ENCODE measurements around the gene SLC9A5.

DNA sequence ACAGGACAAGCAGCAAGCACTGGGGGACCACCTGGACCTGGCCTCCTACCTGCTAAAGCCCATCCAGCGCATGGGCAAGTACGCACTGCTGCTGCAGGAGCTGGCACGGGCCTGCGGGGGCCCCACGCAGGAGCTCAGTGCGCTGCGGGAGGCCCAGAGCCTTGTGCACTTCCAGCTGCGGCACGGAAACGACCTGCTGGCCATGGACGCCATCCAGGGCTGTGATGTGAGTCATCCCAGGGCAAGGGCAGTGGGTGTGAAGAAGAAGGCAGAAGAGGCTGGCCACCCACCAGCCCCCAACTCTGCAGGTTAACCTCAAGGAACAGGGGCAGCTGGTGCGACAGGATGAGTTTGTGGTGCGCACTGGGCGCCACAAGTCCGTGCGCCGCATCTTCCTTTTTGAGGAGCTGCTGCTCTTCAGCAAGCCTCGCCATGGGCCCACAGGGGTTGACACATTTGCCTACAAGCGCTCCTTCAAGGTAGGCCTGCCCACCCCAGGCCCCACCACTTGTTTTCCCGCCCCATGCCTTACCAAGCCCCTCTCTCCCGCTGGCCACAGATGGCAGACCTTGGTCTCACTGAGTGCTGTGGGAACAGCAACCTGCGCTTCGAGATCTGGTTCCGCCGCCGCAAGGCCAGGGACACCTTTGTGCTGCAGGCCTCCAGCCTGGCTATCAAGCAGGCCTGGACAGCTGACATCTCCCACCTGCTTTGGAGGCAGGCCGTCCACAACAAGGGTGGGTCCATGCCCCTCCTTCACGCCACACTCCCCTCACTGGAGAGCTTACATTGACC, 37.9 kb downstream of the SLC9A5 start:
- no peak for TF ChIP-seq NFE2L2 (conservative IDR thresholded peaks at IDR 0.05; ENCODE audit: low read length)
- TF ChIP-seq MAFK (IDR thresholded peaks at IDR 0.05; ENCODE audit: partially characterized antibody), result no peak
- TF ChIP-seq, protein P1, sequence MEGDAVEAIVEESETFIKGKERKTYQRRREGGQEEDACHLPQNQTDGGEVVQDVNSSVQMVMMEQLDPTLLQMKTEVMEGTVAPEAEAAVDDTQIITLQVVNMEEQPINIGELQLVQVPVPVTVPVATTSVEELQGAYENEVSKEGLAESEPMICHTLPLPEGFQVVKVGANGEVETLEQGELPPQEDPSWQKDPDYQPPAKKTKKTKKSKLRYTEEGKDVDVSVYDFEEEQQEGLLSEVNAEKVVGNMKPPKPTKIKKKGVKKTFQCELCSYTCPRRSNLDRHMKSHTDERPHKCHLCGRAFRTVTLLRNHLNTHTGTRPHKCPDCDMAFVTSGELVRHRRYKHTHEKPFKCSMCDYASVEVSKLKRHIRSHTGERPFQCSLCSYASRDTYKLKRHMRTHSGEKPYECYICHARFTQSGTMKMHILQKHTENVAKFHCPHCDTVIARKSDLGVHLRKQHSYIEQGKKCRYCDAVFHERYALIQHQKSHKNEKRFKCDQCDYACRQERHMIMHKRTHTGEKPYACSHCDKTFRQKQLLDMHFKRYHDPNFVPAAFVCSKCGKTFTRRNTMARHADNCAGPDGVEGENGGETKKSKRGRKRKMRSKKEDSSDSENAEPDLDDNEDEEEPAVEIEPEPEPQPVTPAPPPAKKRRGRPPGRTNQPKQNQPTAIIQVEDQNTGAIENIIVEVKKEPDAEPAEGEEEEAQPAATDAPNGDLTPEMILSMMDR (IDR thresholded peaks at IDR 0.05), result no peak
- no peak for TF ChIP-seq SREBF2 (IDR thresholded peaks at IDR 0.05)
- no peak for TF ChIP-seq CEBPB (IDR thresholded peaks at IDR 0.05)
- TF ChIP-seq, protein P2, sequence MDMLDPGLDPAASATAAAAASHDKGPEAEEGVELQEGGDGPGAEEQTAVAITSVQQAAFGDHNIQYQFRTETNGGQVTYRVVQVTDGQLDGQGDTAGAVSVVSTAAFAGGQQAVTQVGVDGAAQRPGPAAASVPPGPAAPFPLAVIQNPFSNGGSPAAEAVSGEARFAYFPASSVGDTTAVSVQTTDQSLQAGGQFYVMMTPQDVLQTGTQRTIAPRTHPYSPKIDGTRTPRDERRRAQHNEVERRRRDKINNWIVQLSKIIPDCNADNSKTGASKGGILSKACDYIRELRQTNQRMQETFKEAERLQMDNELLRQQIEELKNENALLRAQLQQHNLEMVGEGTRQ (IDR thresholded peaks at IDR 0.05), result no peak
- TF ChIP-seq, protein P3, sequence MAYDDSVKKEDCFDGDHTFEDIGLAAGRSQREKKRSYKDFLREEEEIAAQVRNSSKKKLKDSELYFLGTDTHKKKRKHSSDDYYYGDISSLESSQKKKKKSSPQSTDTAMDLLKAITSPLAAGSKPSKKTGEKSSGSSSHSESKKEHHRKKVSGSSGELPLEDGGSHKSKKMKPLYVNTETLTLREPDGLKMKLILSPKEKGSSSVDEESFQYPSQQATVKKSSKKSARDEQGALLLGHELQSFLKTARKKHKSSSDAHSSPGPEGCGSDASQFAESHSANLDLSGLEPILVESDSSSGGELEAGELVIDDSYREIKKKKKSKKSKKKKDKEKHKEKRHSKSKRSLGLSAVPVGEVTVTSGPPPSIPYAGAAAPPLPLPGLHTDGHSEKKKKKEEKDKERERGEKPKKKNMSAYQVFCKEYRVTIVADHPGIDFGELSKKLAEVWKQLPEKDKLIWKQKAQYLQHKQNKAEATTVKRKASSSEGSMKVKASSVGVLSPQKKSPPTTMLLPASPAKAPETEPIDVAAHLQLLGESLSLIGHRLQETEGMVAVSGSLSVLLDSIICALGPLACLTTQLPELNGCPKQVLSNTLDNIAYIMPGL (CRISPR knock-in tag; IDR thresholded peaks at IDR 0.05; ENCODE audit: borderline replicate concordance), result no peak
- TF ChIP-seq, protein P4, sequence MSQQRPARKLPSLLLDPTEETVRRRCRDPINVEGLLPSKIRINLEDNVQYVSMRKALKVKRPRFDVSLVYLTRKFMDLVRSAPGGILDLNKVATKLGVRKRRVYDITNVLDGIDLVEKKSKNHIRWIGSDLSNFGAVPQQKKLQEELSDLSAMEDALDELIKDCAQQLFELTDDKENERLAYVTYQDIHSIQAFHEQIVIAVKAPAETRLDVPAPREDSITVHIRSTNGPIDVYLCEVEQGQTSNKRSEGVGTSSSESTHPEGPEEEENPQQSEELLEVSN (IDR thresholded peaks at IDR 0.05; ENCODE audit: borderline replicate concordance, low read depth), result no peak
- TF ChIP-seq POLR2AphosphoS2 (conservative IDR thresholded peaks at IDR 0.05; ENCODE audit: low read length), result no peak
- no peak for TF ChIP-seq KDM5A (IDR thresholded peaks at IDR 0.05)
- no peak for TF ChIP-seq RCOR1 (IDR thresholded peaks at IDR 0.05; ENCODE audit: low read depth, low read length)
